Fibroblast of pulmonary artery (primary cell): ENCODE data around the gene SERPINB11.

Source experiments
- DNase-seq: peaks from one replicate; pipeline ENCODE4 v3.0.0-alpha.2; 2010; ENCODE audit warnings: low read depth
- H3K4me3 ChIP-seq: replicated peaks from 2 replicates; pipeline ENCODE4 v1.5.1; 2011; ENCODE audit warnings: low read depth, mild to moderate bottlenecking, control low read depth, low read length, moderate library complexity
- CTCF ChIP-seq: IDR thresholded peaks from 2 replicates; pipeline ENCODE4 v1.5.1; 2011; ENCODE audit warnings: mild to moderate bottlenecking, control low read depth, low read length, inconsistent platforms; ENCODE audit errors: missing control alignments

SERPINB11 gene

DNA sequence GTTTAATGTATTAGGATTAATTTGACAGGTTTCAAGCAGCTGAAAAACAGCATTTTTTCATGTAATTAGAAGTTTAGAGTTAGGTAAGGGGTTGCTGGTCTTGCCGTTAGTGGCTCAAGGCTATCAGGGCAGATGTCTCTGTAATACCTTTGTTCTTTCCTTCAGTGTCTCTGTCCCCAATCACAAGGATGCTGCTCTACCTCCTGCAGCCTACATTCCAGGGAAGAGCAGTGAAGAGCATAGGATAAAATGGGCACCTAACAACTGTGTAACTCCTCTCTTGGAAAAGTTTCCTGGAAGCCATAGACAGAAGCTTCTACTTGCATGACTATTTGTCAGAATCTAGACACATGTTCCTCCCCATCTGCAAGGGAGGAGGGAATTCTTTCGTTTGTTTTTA lies 63.1 kb downstream of the SERPINB11 start:
- no peak for TF ChIP-seq CTCF
- H3K4me3 ChIP-seq: no peak overlapping the region
- no peak for DNase-seq
